NT2/D1 (cell line): ENCODE measurements around the gene RNF212.

Experiments used
- SUZ12 ChIP-seq: IDR thresholded peaks from 2 replicates; pipeline ENCODE4 v1.6.1; 2011; ENCODE audit not compliant: insufficient read length, insufficient read depth; ENCODE audit errors: extremely low read depth
- YY1 ChIP-seq: IDR thresholded peaks from 2 replicates; pipeline ENCODE4 v1.6.1; 2011; ENCODE audit not compliant: insufficient read length, insufficient read depth
- ZNF274 ChIP-seq: IDR thresholded peaks from 2 replicates; pipeline ENCODE4 v1.6.1; 2011; ENCODE audit warnings: mild to moderate bottlenecking, low read depth, low read length

- TF ChIP-seq YY1 (no peak), SUZ12 (no peak), ZNF274 (no peak)
Observed at GRCh38 chr4:1080432-1080831, 32.9 kb downstream of the RNF212 start.
